Keratinocyte (primary cell): ENCODE measurements around the gene ADM2. TPM values are rescaled to one million over a fixed set of nuclear protein-coding genes. Genes with fewer than 3 reads are reported as not detected.

Source experiments
- DNase-seq: peaks from one replicate; pipeline ENCODE4 v3.0.0-alpha.2; 2011; ENCODE audit warnings: low read depth, missing footprints, low spot score
- FAIRE-seq: peaks from 2 replicates; lab custom pipeline; 2011; peaks lifted over from hg19 to GRCh38; lab: Jason Lieb, UNC
- H2AFZ ChIP-seq: 2 replicates; pipeline ENCODE4 v1.6.0; 2012; ENCODE audit warnings: low read length, control low read depth, inconsistent platforms; ENCODE audit not compliant: control insufficient read depth
- H3K27ac ChIP-seq: 2 replicates; pipeline ENCODE4 v1.5.1; 2011; ENCODE audit warnings: low read length; ENCODE audit not compliant: control insufficient read depth, insufficient read depth
- H3K27me3 ChIP-seq: 3 replicates; pipeline ENCODE4 v1.6.0; 2011; ENCODE audit warnings: low read length; ENCODE audit not compliant: control insufficient read depth, insufficient read depth; ENCODE audit errors: extremely low read depth
- H3K36me3 ChIP-seq, 2 experiments: 2 replicates in 1 of 2; 3 replicates in 1 of 2; pipeline ENCODE4 v1.5.1; 2011; ENCODE audit warnings: low read length in 2 of 2, mild to moderate bottlenecking in 1 of 2; ENCODE audit not compliant: control insufficient read depth in 2 of 2, insufficient read depth in 2 of 2; ENCODE audit errors: extremely low read depth in 1 of 2
- H3K4me1 ChIP-seq: 3 replicates; pipeline ENCODE4 v1.5.1; 2011; ENCODE audit warnings: low read length; ENCODE audit not compliant: control insufficient read depth, insufficient read depth; ENCODE audit errors: extremely low read depth
- H3K4me2 ChIP-seq: 3 replicates; pipeline ENCODE4 v1.6.0; 2011; ENCODE audit warnings: low read depth, low read length; ENCODE audit not compliant: control insufficient read depth, insufficient read depth; ENCODE audit errors: extremely low read depth
- H3K4me3 ChIP-seq, 3 experiments: fragments of 200-600 bp in 1 of 3; sonication (generic) in 1 of 3; 2 replicates in 2 of 3; 3 replicates in 1 of 3; pipeline ENCODE4 v1.5.1; 2011 to 2016; ENCODE audit warnings: low read length in 3 of 3, mild to moderate bottlenecking in 3 of 3, control low read depth in 2 of 3, inconsistent platforms in 1 of 3, low read depth in 1 of 3, mixed read lengths in 1 of 3, mixed run types in 1 of 3, moderate library complexity in 1 of 3; ENCODE audit not compliant: control insufficient read depth in 2 of 3, insufficient read depth in 2 of 3; ENCODE audit errors: extremely low read depth in 1 of 3
- H3K79me2 ChIP-seq: 2 replicates; pipeline ENCODE4 v1.6.0; 2012; ENCODE audit warnings: low read length; ENCODE audit not compliant: control insufficient read depth, insufficient read depth
- H3K9ac ChIP-seq: 3 replicates; pipeline ENCODE4 v1.6.0; 2011; ENCODE audit warnings: low read length; ENCODE audit not compliant: control insufficient read depth, insufficient read depth; ENCODE audit errors: extremely low read depth
- H3K9me1 ChIP-seq: 3 replicates; pipeline ENCODE4 v1.6.0; 2011; ENCODE audit warnings: low read length; ENCODE audit not compliant: control insufficient read depth, insufficient read depth; ENCODE audit errors: extremely low read depth
- H3K9me3 ChIP-seq: 2 replicates; pipeline ENCODE4 v1.5.1; 2012; ENCODE audit warnings: low read depth, low read length; ENCODE audit not compliant: control insufficient read depth
- H4K20me1 ChIP-seq: 3 replicates; pipeline ENCODE4 v1.6.0; 2011; ENCODE audit warnings: low read length; ENCODE audit not compliant: control insufficient read depth, insufficient read depth; ENCODE audit errors: extremely low read depth
- CTCF ChIP-seq, 3 experiments: IDR thresholded peaks in 1 of 3; conservative IDR thresholded peaks in 1 of 3; optimal IDR thresholded peaks in 1 of 3; 2 replicates in 2 of 3; 3 replicates in 1 of 3; pipeline versions ENCODE3 to v1.5.1; 2011; ENCODE audit warnings: low read length in 3 of 3, mild to moderate bottlenecking in 3 of 3, moderate library complexity in 2 of 3, control low read depth in 1 of 3, inconsistent platforms in 1 of 3; ENCODE audit not compliant: insufficient read depth in 2 of 3; ENCODE audit errors: extremely low read depth in 1 of 3
- EZH2 ChIP-seq: IDR thresholded peaks from one replicate; pipeline ENCODE4 v1.6.1; 2012; ENCODE audit warnings: inconsistent platforms, mild to moderate bottlenecking, low read length, moderate library complexity
- dilution Hi-C: fragments of 300-500 bp; cut with MboI; formaldehyde crosslinking; loops from one replicate; pipeline ENCODE4 v1.7.0; 2020; ENCODE audit warnings: low sequenced_read_pairs; ENCODE audit not compliant: extremely low pct_ligation_motif_present
- polyA plus RNA-seq, 5 experiments: library from polyadenylated mRNA; depleted of rRNA in 3 of 5; stranded (reverse) in 3 of 5; stranded (forward) in 1 of 5; unstranded in 1 of 5; fragments of >200 nt; gene quantifications; 1 replicate in 1 of 5; 2 replicates in 3 of 5; 3 replicates in 1 of 5; pipeline versions ENCODE4 v1.2.1 to v1.2.3, GENCODE V29; 2011 to 2012; ENCODE audit warnings: missing spikeins in 2 of 5, low read depth in 1 of 5, low replicate concordance in 1 of 5

Gene ADM2
- polyA plus RNA-seq, 1 donor (not counting 4 experiments of a cell fraction or from before 2014, with no cell fraction given) = 0.21 TPM

- no peaks in the 10 kb centered on the region for H4K20me1 ChIP-seq
These were observed 24.0 kb downstream of the ADM2 start for GRCh38 chr22:50505276-50505775.

GRCh38 chr22:50505776-50506610 lies 24.6 kb downstream of the ADM2 start:
- peaks cover 29% of the 10 kb centered on the region for H3K79me2 ChIP-seq
- H2AFZ ChIP-seq = no peak overlapping the region
- peaks cover 6 to 17% of the 10 kb centered on the region in 2 experiments for H3K36me3 ChIP-seq
- no peak for DNase-seq
- peaks cover 17% of the 10 kb centered on the region for H3K4me1 ChIP-seq
- no peak overlapping the region for H3K27ac ChIP-seq
- no peaks in the 10 kb centered on the region for H3K9me3 ChIP-seq
- dilution Hi-C loops = no loop called here
- no peak overlapping the region for H3K9ac ChIP-seq
- no peaks in the 10 kb centered on the region for H3K27me3 ChIP-seq
- no peak for TF ChIP-seq CTCF (optimal IDR thresholded peaks at IDR 0.05 in 1 of 3, IDR thresholded peaks at IDR 0.05 in 1 of 3, conservative IDR thresholded peaks at IDR 0.05 in 1 of 3; ENCODE audit: extremely low read depth in 1 of 3, insufficient read depth in 2 of 3, low read length in 3 of 3)
- no peak for TF ChIP-seq EZH2
- FAIRE-seq = no peak
- no peaks in the 10 kb centered on the region for H4K20me1 ChIP-seq
- H3K4me2 ChIP-seq = no peak overlapping the region
- H3K9me1 ChIP-seq = no peaks in the 10 kb centered on the region
- no peak overlapping the region for H3K4me3 ChIP-seq

More at GRCh38 chr22:50505276-50505775, 24.0 kb downstream of the ADM2 start:
- DNase-seq (no peak), FAIRE-seq (no peak)
- Histone ChIP-seq H2AFZ (no peak overlapping the region), H3K27ac (no peak overlapping the region), H3K4me3 (no peak overlapping the region), H3K9me1 (no peaks in the 10 kb centered on the region), H3K4me1 (peaks cover 17% of the 10 kb centered on the region), H3K9me3 (no peaks in the 10 kb centered on the region), H3K79me2 (peaks cover 26% of the 10 kb centered on the region), H3K9ac (no peak overlapping the region), H3K36me3 (peaks cover 6 to 17% of the 10 kb centered on the region in 2 experiments), H3K4me2 (no peak overlapping the region), H3K27me3 (no peaks in the 10 kb centered on the region)
- dilution Hi-C loops = no loop called here
- TF ChIP-seq EZH2 (no peak), CTCF (optimal IDR thresholded peaks at IDR 0.05 in 1 of 3, IDR thresholded peaks at IDR 0.05 in 1 of 3, conservative IDR thresholded peaks at IDR 0.05 in 1 of 3; ENCODE audit: extremely low read depth in 1 of 3, insufficient read depth in 2 of 3, low read length in 3 of 3) (no peak)
